ENCODE results near the gene NCKIPSD.

NCKIPSD gene

DNA sequence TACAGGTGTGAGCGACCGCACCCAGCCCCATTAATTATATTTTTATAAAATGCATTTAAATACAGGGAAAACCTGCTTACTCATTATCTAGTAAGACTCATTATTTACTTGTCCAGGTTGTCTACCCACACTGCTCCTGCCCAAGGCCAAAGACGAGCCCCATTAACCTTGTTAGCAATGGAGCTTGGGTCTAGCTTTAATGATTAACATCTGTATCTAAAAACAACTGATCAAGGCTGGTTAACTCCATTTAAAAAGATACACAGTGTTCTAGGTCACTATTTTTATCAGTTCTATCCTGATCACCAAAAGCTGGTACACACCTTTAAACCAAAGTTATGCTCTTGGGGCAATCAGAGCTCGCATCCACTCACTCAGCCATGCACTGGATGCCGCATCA, 10.4 kb upstream of the NCKIPSD start:
- no peak for DNase-seq

DNA sequence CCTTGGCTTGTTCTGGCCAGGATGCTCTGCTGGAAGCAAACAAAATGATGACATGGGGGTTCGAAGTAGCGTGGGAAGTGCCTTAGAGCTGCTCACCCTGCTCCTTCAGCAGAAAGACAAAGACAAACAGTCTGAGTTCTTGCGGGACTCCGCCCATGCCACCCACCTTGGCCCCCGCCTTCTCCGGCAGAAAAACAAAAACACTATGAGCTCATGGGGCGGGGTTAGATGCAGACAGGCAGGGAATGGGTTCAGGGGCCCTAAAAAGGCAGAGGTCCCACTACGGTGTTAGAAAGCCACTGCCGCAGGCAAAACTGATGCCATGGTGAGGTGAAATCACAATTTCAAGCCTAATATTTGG, 9.7 kb upstream of the NCKIPSD start:
- no peak for DNase-seq

DNA sequence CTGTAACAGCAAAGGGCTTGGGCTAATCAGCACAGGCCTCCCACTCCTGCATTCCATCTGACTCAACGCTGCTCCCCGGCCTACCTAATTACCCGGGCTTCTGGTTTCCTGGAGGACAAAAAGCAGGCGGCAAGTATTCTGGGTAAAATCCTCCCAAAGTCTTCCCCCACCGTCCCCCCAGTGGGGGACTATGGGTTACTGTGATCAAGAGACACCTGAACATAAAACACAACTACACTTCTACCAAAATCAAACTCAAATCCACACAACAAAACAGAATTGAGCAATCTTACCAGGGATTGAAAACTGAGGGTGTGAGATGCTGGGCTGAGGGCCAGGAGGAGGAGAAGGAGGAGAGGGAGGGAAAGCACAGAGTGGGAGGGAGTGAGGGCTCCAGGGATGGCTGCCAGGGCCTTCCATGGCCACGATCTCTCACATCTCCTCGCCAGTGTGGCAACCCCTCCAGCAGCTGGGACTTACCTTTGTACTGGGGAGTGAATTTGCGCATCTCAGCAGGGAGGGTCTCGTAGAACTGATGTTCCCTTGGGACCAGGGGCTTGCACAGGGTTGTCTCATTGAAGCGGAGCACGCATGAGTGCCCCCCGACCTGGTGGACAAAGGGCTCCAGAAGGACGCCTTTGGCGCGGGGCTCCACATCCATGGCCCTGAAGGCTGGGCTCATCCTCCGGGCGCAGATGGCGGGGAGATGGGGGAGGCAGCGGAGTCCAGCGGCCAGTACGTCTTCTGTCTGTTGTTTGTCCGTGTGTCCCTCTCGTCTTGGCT, 9.1 kb upstream of the NCKIPSD start:
- DNase-seq: no peak

DNA sequence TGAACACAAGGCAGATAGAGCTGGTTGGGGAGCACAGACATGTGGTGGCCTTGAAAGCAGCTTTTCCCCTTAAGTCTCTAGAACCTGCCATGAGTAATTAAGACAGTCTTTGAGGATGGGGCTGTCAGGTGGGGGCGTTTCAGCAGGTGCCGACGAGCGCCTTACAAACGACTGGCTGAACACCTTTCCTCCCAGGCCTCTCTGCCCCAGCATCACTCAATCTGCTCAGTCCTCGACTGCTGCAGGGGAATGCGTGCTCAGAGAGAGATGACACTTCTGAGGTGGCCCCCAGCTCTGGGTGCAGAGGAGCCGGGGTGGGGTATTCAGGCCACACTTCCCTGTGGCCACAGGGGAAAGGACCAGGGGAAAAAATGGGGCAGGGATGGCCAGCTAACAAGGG, 8.1 kb upstream of the NCKIPSD start:
- DNase-seq: no peak

DNA sequence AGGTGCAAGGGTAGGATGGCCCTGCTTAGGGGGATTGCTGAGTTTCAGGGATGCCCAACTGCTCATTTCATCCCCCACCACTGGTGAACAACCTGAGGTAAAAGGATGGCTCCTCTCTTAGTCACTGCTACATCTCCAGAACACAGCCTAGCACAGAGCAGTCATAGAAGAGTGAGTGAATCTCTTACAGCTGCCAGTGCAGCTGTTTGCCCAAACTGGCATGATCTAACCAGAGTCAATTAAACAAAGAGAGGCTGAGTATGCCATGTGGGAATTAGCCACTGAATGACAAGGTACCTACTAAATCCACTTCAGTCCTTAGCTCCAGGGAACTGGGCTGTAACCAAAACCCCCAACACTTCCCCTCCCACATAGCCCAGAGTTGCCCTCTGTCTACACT, 6.8 kb upstream of the NCKIPSD start:
- DNase-seq: no peak

DNA sequence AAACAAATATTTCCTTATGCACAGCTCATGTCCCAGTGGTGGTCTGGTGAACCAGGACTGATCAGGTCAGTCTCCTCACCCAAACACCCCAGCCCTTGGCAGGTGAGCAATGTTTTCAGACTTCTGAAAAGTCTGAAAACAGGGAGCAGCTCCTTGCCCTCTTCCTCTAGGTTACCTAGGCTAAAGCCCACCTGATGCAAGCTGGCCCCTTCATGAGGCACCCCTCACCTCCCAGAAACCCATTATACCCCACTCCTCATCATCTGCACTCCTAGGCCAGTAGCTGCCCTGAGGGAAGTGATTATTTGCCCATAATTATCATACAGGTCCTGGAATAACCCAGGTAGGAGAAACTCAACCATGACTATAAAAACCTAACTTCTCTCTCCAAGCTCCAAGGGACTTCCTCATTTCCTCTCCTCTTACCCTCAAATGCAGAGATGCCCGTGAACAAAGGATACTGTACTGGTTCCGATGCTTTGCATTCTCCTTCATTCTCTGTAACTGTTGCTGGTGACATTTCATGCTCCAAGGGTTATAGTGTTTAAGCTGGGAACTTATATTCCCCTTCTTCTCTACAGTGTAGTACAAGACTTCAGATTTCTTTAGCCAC, 5.2 kb upstream of the NCKIPSD start:
- no peak for DNase-seq

DNA sequence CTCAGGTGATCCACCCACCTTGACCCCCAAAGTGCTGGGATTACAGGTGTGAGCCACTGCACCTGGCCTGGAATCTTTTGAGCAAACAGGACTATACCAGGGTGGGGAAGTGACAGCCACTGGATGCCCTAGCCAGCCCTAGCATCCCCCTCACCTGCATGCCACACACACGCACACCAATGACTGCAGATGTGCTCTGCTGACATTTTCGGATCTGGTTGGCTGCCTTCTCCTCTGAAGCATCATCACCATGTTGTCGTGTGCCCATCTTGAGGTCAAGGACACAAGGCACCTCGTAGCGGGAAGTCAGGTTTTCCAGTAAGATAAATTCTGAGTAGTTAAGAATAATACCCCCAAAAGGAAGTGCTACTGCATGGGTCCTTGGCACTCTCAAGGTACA, 3.7 kb upstream of the NCKIPSD start:
- no peak for DNase-seq

DNA sequence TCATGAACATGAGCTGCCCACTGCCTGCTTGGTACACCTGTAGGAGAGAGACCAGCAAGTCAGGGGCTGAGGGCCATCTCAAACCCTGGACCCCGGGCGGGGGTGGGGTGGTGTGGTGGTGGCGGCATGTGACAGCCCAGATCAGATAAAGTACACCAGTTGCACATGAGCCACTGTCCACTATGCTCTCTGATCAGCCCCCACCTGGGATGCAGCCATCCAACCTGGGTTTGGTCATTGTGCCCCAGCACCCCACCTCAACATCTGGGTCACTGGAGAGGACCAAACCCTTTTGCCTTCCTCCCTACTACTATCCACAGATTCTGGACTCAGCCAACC, 3.0 kb upstream of the NCKIPSD start:
- DNase-seq: no peak

DNA sequence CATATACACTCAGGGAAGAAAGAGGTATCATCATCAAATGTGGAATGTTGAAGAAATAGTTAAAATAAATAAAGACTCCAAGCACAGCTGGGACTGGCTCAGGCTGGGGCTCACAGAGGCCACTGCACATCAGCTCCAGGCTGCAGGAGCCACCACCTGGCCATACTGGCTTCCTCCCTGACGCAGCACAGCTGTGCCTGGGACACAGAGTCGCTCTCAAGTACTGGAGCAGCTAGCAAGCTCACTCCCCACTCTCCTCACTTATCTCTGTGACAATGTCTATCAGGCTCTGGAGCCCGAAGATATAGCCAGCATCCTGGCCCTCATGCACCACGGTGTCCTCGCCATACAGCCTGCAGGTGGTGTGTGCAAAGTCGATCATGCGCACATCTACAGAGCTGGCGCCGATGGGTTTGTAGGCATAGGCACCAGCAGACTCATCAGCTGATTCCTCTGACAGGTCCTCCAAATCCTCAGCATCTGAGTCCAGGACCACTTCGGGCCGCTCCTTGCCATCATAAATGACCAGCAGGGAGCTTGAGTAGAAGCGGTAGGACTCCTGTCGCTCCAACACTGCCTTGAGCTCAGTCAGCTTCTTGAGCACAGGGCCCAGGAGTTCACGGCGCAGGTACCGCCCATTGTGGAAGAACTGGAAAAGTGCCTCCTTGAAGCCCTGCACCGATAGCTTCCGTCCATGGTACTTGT, 2.5 kb upstream of the NCKIPSD start:
- DNase-seq: no peak

DNA sequence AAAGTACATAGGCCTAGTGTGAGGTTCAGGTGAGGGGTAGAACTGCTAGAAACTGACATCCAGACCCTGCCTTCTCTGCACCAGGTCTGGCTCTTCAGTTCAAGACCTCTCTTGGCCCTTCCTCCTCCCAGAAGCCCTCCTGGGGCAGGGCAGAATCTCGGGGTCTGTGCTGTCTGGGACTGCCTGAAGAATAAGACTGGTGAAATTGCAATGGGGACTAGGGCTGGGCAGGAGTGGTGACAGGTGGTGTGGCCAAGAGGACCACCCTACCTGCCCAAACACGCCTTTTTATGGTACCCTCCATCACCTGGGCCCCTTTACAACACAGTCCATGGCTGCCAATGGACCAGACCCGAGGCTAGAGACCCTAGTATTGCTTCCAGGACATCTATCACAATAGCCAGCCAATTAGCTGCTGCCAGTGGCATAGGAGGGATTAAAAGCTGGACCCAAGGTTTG, 1.5 kb upstream of the NCKIPSD start:
- DNase-seq: no peak

DNA sequence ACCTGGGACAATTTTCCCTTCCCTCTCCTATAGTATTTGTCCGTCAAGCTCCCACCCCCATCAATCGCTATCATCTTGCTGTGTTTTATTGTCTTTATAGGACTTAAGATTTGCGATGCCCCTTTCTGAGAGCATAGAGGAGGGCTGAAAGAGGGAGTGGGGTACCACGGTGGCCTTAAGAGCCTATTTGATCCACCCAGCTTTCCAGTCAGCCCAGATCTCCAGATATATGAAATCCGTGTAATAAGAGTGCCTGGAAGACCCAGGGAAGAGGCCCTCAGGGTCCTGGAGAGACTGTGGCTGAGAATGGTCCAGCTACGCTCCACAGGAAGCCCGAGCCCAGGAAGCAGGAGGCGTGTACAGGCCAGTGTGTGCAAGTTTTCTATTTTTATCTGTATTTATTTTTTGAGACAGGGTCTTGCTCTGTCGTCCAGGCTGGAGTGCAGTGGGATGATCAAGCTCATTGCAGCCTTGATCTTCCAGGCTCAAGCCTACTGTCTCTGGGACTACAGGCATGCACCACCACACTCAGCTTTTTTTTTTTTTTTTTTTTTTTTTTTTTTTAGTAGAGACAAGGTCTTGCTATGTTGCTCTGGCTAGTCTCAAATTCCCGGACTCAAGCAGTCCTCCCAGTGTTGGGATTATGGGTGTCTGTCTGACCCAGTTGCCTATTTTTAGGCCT, 964 bp upstream of the NCKIPSD start:
- DNase-seq: no peak

DNA sequence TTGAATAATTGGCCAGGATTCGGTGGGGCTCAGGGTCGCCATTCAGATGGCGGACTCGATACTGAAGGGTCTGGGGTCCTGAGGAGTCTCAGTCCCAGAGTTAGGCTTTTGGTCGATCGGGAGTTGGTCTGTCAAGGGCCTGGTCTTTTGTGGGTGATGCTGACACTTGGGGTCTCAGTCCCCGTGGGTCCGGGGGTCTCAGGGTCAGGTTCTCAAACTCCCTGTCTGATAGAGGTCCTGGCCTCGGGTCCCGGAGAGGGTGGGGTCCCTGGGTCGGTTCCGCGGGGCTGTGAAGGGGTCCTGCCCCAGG, 467 bp downstream of the NCKIPSD start:
- no peak for DNase-seq

DNA sequence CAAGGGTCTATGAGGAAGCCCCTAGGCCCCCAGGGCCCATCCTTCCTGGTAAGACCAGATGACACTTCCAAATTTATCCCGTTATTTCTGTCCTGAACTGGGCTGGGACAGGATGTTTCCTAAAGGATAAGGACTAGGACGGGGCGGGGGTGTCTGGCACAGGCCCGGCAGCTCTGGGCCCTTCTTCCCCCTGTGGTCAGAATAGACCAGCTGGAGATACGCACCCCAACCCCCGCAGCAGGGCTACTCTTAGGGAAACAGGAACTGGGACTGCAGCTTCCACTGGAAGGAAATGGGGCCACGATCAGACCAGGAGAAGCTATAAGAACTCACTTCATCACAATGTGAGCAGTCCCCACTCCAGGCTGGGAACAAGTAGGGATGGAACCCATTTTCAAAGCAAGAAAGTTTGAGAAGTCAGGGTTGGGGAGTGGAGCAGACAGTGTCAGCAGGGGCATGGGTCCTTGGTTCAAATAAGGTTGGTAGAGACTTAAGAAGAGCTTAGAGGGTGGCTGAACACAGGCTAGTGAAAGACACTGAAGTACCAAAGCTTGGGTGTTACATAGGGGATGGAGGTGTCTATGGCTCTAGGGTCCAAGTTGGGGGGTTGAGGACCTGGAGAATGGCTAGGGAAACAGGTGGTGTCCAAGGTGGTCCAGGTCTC, 1.1 kb downstream of the NCKIPSD start:
- DNase-seq: no peak

DNA sequence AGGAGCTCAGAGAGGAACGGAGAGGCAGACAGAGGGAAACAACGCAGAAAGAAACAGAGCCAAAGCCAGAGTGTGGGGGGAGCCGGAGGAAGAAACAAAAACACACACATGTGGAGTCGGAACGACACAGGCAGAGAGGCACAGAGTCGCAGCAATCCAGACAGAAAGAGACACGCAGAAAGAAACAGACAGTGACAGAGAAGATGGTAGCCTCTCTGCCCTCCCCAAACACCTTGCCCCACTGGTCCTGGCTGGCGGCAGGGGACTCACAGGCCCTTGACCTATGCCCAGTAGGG, 1.7 kb downstream of the NCKIPSD start:
- DNase-seq: no peak

DNA sequence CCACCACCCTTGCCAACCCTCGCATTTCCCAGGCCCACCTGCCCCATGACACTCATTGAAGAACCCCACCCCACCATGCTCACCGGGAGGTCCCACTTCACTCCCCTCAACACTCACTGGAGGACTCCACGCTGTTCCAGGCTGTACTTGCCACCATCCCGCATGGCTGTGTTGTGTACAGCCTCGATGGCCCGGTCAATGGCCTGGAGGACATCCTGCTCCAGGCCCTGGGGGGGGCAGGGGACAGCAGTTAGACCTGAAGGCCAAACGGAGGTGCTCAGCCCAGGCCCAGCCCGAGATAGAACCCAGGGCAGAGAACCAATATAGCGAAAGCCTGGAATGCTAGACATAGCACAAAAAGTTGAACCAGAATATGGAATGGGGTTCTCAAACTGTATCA, 2.9 kb downstream of the NCKIPSD start:
- DNase-seq: no peak

DNA sequence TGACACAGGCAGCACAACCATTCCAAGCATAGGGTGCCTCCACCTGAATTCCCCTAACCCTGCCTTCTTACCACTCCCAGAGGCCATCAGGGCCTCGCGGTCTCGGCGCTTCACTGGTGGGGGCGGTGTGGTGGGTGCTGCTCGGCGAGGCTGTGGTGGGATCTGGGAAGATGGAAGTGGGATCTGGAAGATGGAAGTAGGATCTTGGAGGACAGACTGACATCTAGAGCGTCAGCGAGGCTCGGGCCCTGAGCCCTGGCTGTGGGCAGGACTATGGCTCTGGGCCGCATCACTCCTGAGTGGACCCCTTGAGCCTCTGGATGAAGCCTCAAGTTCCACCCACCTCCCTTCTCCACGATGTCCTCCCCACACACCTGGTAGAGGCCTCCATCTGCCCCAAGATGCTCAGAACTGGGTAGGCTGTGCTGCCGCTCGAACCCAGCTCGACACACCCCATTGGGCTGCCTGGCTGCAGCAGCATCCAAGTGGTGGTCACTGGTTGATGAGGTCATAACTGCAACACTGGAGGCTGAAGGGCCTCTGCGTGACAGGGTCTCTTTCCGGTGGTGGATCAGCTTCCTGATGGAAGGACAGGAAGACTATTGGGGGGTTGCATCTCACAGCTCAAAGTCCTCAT, 3.6 kb downstream of the NCKIPSD start:
- no peak for DNase-seq

DNA sequence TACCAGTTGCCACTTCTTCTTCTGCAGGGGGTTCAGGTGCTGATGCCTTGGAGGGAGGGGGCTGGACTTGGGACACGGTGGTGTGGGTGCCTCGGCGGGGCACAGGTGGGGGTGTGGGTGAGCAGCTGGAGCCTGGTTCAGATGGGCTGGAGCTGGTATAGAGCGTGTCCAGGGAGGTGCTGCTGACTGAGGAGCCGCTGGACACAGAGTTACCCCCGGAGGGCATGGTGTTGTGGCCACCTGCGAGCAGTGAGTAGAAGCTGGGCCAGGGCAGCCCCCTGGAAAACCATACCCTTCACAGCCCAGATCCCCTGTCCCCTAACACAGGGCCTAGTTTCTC, 4.2 kb downstream of the NCKIPSD start:
- DNase-seq: no peak

DNA sequence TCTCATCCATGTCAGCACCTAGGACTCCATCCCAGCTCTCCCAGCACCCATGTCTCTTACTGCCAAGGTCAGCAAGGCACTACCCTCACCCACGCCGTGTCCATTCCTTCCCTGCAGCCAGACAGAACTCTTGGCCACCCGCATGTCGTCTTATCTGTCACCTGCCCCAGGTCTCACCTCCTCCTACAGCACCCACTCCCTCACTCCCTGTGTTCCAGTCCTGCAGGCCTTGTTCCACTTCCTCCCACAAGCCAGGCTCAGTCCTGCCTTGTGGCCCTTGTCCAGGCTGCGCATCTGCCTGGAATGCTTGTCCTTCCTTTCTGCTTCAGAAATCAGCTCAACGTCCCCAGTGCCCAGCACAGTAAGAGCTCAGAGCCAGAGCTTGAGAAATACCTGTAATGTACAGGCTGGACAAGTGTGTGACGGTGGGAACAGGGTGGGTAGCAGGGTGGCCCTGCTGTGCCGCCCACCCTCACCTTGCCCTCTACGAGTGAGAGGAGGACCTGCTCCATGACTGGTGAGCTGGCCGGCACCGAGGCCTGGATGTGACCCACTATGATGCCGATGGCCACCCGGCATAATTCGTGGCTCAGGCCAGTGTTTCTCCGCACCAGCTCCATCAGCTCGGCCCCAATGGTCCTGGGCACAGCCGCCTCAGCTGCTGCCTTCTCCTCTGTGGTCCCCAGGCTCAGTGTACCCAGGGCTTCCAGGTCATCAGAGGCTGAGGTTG, 4.7 kb downstream of the NCKIPSD start:
- DNase-seq: no peak

DNA sequence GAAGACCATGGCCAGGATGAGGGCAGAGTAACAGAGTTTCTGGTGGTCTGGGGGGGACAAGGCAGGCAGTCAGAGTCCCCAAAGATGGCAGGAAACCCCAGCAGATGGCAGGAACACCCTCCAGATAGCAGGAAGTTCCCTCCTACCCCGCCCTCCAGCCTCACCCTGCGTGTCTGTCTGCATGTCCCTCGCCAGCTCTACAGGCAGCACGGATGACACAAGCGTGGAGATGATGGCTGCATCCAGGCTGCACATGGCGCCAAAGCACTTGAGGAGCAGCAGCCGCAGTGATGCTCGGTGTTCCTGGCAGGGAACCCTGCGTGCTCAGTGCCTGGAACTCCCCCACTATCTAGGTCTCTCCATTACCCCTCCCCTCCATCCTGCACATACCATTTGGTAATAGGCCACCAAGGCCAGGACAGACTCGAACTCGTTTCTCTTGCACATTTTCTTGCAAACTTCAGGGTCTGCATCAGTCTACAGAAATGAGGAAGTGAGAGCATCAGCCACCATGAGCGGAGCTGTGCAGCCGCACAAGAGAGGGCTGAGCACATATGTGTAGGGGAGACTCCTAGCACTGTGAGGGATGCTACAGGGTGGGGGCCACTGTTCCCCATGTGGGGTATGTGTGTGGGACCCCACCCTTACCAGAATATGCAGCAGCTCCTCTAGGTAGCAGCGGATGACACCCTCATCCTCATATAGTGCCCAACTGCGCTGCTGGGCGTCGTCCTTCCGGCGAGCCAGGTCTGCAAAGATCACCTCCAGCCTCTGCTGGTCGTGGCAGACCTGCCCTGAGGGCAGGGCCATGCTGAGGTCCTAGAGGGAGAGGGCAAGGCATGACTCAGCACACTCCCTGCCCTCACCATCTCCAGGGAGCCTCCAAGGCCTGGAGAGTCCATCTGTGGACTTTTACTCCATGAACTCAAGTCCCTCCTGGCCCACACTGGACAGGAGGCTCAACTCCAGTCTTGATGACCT, 6.0 kb downstream of the NCKIPSD start:
- no peak for DNase-seq

DNA sequence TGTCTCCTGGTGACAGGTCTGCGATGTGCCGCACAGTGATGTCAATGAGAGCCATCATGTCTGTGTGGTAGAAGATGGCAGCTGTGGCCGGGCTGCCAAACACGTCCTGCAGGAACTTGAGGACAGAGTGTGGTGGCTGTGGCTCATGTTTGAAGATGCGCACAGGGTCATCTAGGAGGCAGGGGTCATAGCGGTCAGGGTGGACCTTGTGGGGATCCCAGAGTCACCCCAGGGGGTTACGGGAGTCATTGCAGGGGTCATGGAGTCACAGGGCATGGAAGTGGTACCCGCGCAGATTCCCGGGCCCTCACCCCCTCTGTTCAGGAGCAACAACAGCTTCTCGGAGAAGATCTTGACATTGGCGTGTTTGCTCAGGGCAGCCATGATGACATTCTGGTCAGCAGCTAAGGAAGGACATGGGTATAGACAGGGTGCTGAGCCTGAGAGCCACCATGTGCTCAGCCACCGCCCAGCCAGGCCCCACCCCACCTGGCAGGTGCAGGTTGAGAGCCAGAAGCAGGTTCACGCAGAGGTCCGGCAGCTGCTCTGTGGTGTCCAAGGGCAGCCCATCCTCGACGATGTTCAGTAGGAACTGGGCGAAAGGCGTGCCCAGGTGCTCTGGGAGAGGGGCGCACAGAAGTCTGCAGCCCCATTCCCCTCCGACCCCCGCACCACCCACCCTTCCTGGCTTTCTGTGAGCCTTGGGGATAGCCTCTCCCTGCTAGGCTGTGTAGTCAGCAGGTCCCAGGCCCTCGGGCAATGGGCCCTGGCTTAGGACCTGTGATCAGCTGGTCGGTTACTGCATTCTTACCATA, 6.9 kb downstream of the NCKIPSD start:
- DNase-seq: no peak
